OCI-LY7 (cell line): Measurements from ENCODE around the gene INAVA. TPM values are rescaled to one million over a fixed set of nuclear protein-coding genes. Genes with fewer than 3 reads are reported as not detected.

Experiments used
- BruUV-seq: library from RNA; stranded (reverse); fragments of 400-500 nt; replicated peaks from 2 replicates; lab custom pipeline; 2021; lab: Mats Ljungman, UMichigan
- CTCF ChIA-PET: fragments of 300-600 bp; sonication (Branson Sonifier 250); formaldehyde crosslinking; loops from one replicate; lab custom pipeline; 2022; ENCODE audit warnings: antibody characterized with exemption; ENCODE audit not compliant: unreplicated experiment; lab: Charles Lee
- POLR2A ChIA-PET: fragments of 300-600 bp; sonication (Branson Sonifier 250); formaldehyde crosslinking; loops from one replicate; lab custom pipeline; 2022; ENCODE audit warnings: antibody characterized with exemption; lab: Charles Lee
- DNase-seq: peaks from one replicate; pipeline ENCODE4 v3.0.0-alpha.2; 2015; ENCODE audit warnings: low spot score
- H2AFZ ChIP-seq: fragments of 200-600 bp; sonication (generic), shearing (Covaris generic); 2 replicates; pipeline ENCODE4 v1.6.1; 2014; ENCODE audit warnings: mild to moderate bottlenecking, antibody characterized with exemption, low read length, moderate library complexity
- H3K27ac ChIP-seq: fragments of 200-600 bp; sonication (generic); 2 replicates; pipeline ENCODE4 v1.5.1; 2014; ENCODE audit warnings: mixed run types, low read depth, mild to moderate bottlenecking, moderate library complexity, low read length, inconsistent platforms; ENCODE audit not compliant: poor library complexity, severe bottlenecking
- H3K36me3 ChIP-seq: fragments of 200-600 bp; sonication (generic); 2 replicates; pipeline ENCODE4 v1.6.1; 2014; ENCODE audit warnings: mild to moderate bottlenecking, antibody characterized with exemption, low read length, moderate library complexity, mixed read lengths; ENCODE audit not compliant: insufficient read depth
- H3K4me1 ChIP-seq: fragments of 200-600 bp; sonication (generic); 2 replicates; pipeline ENCODE4 v1.5.1; 2014; ENCODE audit warnings: mild to moderate bottlenecking, low read length; ENCODE audit not compliant: insufficient read depth, poor library complexity, severe bottlenecking
- H3K4me2 ChIP-seq: fragments of 200-600 bp; sonication (generic); 2 replicates; pipeline ENCODE4 v1.6.1; 2014; ENCODE audit warnings: mild to moderate bottlenecking, low read length
- H3K4me3 ChIP-seq: fragments of 200-600 bp; sonication (generic); 2 replicates; pipeline ENCODE4 v1.5.1; 2014; ENCODE audit warnings: mild to moderate bottlenecking, low read depth, low read length; ENCODE audit not compliant: poor library complexity, severe bottlenecking
- H3K79me2 ChIP-seq: fragments of 200-600 bp; sonication (generic); 2 replicates; pipeline ENCODE4 v1.6.1; 2016; ENCODE audit warnings: low read depth, mild to moderate bottlenecking, low read length, moderate library complexity, mixed read lengths; ENCODE audit not compliant: insufficient read depth
- H3K9me2 ChIP-seq: fragments of 200-600 bp; sonication (generic); 2 replicates; pipeline ENCODE4 v1.6.1; 2016; ENCODE audit warnings: mild to moderate bottlenecking, low read length, mixed read lengths; ENCODE audit not compliant: insufficient read depth
- H3K9me3 ChIP-seq: fragments of 200-600 bp; sonication (generic); 2 replicates; pipeline ENCODE4 v1.6.1; 2014; ENCODE audit warnings: mild to moderate bottlenecking, mixed run types, low read length, mixed read lengths
- H4K20me1 ChIP-seq: fragments of 200-600 bp; sonication (generic); 2 replicates; pipeline ENCODE4 v1.6.1; 2014; ENCODE audit warnings: mild to moderate bottlenecking, antibody characterized with exemption, low read length, moderate library complexity, mixed read lengths; ENCODE audit not compliant: insufficient read depth
- CTCF ChIP-seq: fragments of 200-600 bp; sonication (generic); conservative IDR thresholded peaks from 2 replicates; pipeline ENCODE4 v1.5.1; 2014; ENCODE audit warnings: mild to moderate bottlenecking, antibody characterized with exemption, low read length, moderate library complexity, mixed read lengths
- EZH2phosphoT487 ChIP-seq: fragments of 200-600 bp; sonication (generic); IDR thresholded peaks from 2 replicates; pipeline ENCODE4 v1.6.1; 2018; ENCODE audit warnings: low read depth, borderline replicate concordance, mild to moderate bottlenecking, mixed run types, antibody characterized with exemption, low read length, moderate library complexity, mixed read lengths
- intact Hi-C: fragments of 100-400 bp; cut with micrococcal nuclease; formaldehyde crosslinking; loops from one replicate; pipeline ENCODE4 v1.10.0; 2022; ENCODE audit not compliant: unreplicated experiment
- total RNA-seq, 2 experiments: library from RNA; depleted of rRNA in 1 of 2; stranded (reverse); fragments of >200 nt in 1 of 2; shearing (Covaris generic) in 1 of 2; gene quantifications; 2 replicates each; pipeline ENCODE4 v1.2.3, GENCODE V29; 2014 to 2022

The INAVA gene
- total RNA-seq, 2 experiments from 2014 or later = not detected

- Histone ChIP-seq H3K27ac (no peak overlapping the region), H4K20me1 (no peaks in the 10 kb centered on the region), H3K4me1 (no peaks in the 10 kb centered on the region), H3K4me3 (no peak overlapping the region), H3K36me3 (no peaks in the 10 kb centered on the region), H3K79me2 (no peaks in the 10 kb centered on the region), H3K9me2 (no peaks in the 10 kb centered on the region), H2AFZ (no peak overlapping the region), H3K4me2 (no peak overlapping the region), H3K9me3 (no peaks in the 10 kb centered on the region)
- intact Hi-C loops = no loop called here
- ChIA-PET CTCF (interaction anchor here (0.6 kb wide), 1 partner anchor 373 kb away, joined by 3 read pairs; no protein-coding TSS in a partner anchor), POLR2A (interaction anchor here (0.6 to 1.0 kb wide), 4 partner anchors 54 to 336 kb away, joined by 3 to 4 read pairs (median 3); no protein-coding TSS in a partner anchor)
- DNase-seq = no peak
- BruUV-seq = no TSS peak
- TF ChIP-seq CTCF = no peak
- TF ChIP-seq EZH2phosphoT487 = no peak
These were observed 5.5 kb downstream of the INAVA start for GRCh38 chr1:200899954-200900867.

GRCh38 chr1:200900877-200901276 lies 6.2 kb downstream of the INAVA start:
- TF ChIP-seq EZH2phosphoT487 (no peak), CTCF (no peak)
- H2AFZ ChIP-seq = no peak overlapping the region
- no peak for DNase-seq
- CTCF ChIA-PET = no interaction called here
- POLR2A ChIA-PET = interaction anchor here (0.6 kb wide), 1 partner anchor 111 kb away, joined by 5 read pairs; no protein-coding TSS in a partner anchor
- intact Hi-C loops = no loop called here
- H3K9me3 ChIP-seq = no peaks in the 10 kb centered on the region
- H3K79me2 ChIP-seq = no peaks in the 10 kb centered on the region
- no peak overlapping the region for H3K4me3 ChIP-seq
- no peaks in the 10 kb centered on the region for H3K9me2 ChIP-seq
- H3K36me3 ChIP-seq = no peaks in the 10 kb centered on the region
- H3K4me1 ChIP-seq = no peaks in the 10 kb centered on the region
- no peak overlapping the region for H3K27ac ChIP-seq
- no TSS peak for BruUV-seq
- H4K20me1 ChIP-seq = no peaks in the 10 kb centered on the region
- no peak overlapping the region for H3K4me2 ChIP-seq

DNA sequence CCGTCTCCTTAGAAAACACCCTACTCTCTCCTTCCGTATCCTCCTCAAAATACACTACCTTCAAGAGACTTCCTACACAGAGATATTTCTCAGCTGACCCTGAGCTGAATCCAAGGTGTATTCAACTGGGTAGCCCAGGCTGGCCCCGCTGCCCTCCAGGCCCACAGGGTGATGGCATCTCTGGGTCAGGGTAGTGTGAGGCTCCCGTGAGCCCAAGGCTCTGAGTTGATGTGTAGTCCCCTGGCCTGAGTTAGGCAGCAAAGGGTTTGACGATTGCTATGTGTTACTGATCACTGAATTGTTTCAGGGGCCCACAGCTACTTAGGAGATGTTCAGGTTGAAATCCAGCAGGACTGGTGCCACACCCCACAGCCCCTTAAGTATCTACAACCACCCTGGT lies 6.7 kb downstream of the INAVA start:
- Histone ChIP-seq H3K9me2 (no peaks in the 10 kb centered on the region), H3K79me2 (no peaks in the 10 kb centered on the region), H4K20me1 (no peaks in the 10 kb centered on the region), H3K4me3 (no peak overlapping the region), H2AFZ (no peak overlapping the region), H3K36me3 (no peaks in the 10 kb centered on the region), H3K4me1 (no peaks in the 10 kb centered on the region), H3K4me2 (no peak overlapping the region), H3K27ac (no peak overlapping the region), H3K9me3 (no peaks in the 10 kb centered on the region)
- no TSS peak for BruUV-seq
- CTCF ChIA-PET = no interaction called here
- DNase-seq = no peak
- POLR2A ChIA-PET = interaction anchor here (0.6 kb wide), 1 partner anchor 112 kb away, joined by 5 read pairs; no protein-coding TSS in a partner anchor
- intact Hi-C loops = no loop called here
- no peak for TF ChIP-seq CTCF
- TF ChIP-seq EZH2phosphoT487 = no peak
